DMS153 treated with DMSO at 0.1 percent for 48 hours (cell line): ENCODE results near the gene POC1A.
"Not testable (repeated sequence)": the region's sequence is repeated elsewhere in the genome, so short reads cannot be mapped to it uniquely, and the experiment has no call there.

ENCODE experiments used
- DNase-seq: peaks from one replicate; lab custom pipeline; 2025; ENCODE audit not compliant: unreplicated experiment; lab: John Stamatoyannopoulos, UW

POC1A gene

DNA sequence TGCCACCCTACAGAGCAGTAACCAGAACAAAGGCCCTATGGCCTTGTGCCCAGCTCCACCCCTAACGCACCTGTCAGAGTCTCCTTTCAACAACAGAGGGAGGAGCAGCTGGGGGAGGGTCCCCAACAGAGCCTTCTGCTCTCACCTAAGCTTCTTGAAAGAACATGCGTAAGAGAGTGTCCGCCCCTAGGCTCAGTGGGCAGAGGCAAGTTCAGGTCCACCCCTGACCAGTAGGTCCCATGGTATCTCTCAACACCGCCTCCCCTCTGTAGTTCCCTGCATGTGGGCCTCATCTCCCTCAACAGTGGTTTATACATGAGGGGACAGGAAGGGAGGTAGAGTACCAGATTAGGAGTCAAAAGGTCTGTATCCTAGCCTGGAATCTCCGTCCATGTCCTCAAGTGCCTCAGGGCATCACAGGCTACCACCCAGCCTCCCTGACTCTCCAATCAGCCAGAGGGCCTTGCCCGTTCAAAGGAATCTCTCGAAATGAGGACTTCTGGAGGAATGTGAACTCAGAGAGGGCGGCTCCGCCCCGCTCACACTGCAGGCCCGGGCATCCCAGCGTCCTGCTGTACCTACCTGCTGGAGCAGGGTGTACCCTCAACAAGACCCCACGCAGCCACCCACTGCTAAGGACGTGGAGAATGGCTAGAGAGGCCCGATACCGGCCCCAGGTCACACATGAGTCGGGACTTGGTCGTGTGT, 680 bp downstream of the POC1A start:
- no peak for DNase-seq

DNA sequence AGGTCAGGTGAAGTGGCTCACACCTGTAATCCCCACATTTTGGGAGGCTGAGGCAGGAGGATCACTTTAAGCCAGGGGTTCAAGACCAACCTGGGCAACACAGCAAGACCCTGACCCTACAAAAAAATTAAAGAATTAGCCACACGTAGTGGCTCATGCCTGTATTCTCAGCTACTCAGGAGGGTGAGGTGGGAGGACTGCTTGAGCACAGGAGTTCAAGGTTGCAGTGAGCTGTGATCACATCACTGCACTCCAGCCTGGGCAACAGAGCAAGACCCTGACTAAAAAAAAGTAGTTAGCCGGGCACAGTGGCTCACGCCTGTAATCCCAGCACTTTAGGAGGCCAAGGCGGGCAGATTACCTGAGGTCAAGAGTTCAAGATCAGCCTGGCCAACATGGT, 2.2 kb downstream of the POC1A start:
- not testable (repeated sequence) for DNase-seq

GRCh38 chr3:52150860-52151259, 3.4 kb downstream of the POC1A start:
- DNase-seq = no peak

DNA sequence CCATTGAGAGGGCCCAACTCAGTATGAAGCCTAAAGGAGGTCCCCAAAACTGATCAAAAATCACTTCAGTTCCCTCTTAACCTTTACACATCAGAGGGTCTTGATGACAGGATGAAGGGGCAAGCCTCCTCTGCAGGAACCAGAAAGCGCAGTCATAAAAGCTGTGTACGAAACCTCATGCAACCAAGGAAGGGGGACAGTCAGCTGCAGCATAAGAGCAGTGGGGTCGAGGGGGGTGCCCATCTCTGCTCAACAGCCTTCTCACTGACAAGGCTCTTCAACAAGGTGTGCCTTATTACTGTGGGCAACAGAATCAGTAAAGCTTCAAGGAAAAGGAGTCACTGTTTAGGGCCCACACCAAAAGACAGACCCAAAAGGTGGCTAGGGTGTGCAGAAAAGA, 3.9 kb downstream of the POC1A start:
- DNase-seq = no peak

DNA sequence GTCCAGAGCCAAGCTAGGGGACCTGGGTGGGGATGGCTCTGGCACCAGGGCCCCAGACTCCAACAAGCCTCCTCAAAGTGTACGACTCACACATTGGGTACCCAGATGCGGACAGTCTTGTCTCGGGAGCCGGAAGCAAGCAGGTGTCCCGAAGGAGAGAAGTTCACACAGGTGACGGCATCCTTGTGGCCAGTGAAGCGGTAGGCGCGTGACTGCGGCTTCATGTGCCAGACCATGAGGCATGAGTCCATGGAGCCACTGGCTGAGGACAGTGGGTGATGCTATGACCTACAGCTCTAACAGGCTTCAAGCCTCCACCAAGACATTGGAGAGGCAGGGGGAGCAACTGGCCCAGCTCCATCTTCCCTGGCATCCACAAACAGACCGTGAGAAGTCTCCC, 4.5 kb downstream of the POC1A start:
- DNase-seq = no peak

- DNase-seq = no peak
Measured at GRCh38 chr3:52149021-52149420, 5.2 kb downstream of the POC1A start.

- DNase-seq = no peak
Measured at GRCh38 chr3:52147804-52148203, 6.4 kb downstream of the POC1A start.

DNA sequence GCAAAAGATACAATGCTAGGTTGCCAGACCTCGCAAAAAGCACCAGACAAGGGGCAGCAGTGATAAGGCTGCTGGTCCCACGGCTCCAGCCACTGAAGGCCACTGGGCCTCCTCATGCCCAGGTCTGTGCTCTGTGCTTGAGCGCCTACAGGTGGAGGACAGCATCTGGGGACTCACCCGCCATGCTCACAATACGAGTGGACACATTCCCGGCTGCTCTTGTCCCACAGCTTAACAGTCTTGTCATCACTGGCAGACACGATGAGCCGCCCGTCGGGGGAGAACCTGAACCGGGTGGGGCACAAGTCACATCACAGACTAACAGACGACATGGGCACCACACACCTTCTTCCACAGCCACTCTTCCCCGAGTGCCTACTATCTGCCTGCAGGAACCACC, 7.4 kb downstream of the POC1A start:
- no peak for DNase-seq

GRCh38 chr3:52146189-52146588, 8.0 kb downstream of the POC1A start:
- no peak for DNase-seq

GRCh38 chr3:52145736-52146110, 8.5 kb downstream of the POC1A start:
- no peak for DNase-seq

GRCh38 chr3:52144796-52145735, 9.2 kb downstream of the POC1A start:
- no peak for DNase-seq

DNA sequence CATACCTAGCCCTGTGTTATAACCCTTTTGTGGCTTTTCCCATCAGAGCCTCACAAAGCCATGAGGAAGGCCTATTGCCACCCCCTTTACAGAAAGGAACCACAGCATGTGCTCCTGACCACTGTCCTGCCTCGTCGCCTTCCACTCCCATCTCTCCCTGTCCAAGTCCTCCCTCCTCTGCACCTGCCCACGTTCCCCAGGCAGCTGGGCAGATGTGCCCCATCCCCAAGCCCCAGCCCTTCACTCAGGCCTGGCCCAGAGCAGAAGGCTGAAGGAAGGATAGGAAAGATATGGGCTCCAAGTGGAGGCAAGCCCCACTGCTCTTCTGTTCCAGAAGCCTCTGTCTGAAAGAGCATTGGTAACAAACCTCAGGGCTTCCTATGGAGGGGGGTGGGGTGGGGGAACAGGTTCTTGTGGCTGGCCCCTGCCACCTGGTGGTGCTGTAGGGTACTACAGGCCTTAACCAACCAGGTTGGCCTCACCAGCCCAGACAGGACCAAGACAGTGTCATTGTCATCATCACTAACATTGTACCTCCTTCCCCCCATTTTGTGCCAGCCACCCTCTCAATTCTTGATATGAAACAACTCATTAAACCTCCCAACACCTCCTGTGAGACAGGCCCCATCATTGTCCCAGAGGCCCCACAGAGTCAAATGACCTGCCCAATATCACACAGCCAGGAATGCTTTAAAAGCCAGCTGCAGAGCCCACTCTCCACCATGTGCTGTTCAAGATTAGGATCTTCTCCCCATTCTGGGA, 10.0 kb downstream of the POC1A start:
- DNase-seq = no peak

DNA sequence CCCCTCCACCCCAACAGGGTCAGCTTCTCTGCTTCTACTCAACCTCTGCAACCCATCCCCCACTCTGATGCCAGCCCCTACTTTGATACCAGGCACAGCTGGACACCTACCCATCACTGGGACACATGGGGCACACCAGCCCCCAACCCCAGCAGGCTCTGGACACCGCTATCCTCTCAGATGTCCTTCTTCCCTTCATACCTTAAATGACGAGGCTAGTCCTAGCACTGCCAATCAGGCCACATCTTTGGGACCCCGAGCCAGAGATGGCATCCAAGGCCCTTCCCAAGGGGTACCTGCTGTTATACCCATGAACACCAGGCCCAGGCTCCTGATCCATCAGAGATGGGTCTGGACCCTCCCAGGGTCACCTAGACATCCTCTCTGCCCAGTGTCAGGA, 10.6 kb downstream of the POC1A start:
- no peak for DNase-seq

DNA sequence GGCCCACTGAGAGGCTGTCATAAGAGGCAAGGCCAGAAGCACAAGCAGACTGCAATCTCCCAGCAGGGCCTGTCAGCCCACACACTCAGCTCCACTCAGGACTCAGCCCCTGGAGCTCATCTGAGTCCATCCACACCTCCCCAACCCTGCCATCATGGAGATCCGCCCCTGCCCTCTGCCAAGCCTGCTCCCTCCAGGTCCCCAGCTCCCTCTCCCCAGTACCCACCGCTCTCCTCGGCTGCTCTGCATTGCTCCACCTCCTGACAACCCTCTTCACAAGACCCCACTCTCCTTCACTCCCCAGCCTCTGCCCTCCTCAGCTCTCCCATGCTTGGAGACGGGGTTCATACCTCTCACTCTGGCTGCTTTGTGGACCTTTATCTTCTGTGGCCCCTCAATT, 11.1 kb downstream of the POC1A start:
- DNase-seq = no peak

DNA sequence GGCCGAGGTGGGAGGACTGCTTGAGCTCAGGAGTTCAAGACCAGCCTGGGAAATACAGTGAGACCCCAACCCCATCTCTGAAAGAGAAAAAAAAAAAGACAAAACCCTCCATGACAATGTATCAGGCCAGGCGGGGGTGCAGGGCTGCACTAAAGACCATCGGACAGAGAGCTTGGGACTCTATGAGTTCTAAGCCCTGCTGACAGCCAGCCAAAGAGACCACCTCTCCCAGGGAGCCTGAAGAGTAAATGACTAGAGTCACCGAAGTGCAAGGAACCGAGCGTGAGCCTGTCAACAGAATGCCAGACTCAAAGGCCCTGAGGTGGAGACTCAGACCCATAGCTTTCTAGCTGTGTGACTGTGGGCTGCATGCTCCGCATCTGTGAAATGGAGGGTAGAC, 12.5 kb downstream of the POC1A start:
- DNase-seq = no peak

DNA sequence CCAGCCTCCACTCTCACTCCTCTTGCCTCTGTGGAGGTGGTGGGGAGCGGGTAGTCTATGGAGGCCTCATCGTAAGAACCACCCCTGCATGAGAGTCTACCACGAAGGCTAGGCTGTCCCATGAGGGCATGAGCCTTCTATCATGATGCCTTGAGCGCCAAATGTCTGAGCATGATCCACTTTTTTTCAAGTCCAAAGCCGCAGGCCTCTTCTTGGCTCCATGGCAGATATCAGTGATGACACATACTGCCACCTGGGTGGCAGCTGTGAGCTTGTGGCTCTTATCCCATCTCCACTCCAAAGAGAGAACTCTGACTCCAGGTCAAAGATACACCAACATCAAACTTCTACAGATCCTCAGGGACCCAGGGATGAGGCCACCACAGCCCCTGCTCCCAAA, 13.5 kb downstream of the POC1A start:
- no peak for DNase-seq

DNA sequence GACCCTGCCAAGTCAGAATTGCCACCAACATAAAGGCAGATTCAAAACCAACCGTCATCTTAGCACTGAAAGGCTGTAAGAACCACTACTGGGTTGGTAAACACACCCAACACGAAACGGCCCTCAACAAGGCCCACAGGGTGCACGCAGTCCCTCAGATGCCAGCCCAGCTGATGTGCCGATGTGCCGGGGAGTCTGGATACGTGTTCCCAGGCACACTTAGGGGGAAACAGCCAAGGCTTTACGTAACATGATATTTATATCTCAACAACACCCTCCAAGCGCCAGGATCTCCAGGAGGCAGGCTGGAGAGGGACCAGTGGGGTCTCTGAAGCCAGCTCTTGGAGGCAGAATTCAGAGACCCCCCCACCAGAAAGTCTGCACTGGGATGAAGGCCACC, 14.2 kb downstream of the POC1A start:
- DNase-seq = no peak

DNA sequence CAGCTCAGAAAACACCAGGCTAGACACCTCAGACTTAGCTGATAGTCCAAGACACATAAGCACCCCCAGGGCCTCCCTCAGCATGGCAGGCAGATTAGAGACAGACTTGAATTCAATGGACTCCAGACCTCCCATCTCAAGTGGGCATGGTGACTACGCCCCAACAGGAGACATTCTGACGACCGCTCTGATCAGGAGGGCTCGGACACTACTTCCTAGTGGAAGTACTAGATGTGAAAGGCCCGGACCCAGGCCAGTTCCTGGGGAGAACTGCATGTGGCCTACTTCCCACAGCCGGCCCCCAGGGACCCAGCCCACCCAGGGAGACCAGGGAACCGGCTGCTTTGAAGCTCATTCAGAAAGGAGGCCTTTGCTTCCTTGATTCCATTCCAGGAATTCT, 16.9 kb downstream of the POC1A start:
- DNase-seq = no peak

- no peak for DNase-seq
Measured at GRCh38 chr3:52136513-52136912, 17.7 kb downstream of the POC1A start.

DNA sequence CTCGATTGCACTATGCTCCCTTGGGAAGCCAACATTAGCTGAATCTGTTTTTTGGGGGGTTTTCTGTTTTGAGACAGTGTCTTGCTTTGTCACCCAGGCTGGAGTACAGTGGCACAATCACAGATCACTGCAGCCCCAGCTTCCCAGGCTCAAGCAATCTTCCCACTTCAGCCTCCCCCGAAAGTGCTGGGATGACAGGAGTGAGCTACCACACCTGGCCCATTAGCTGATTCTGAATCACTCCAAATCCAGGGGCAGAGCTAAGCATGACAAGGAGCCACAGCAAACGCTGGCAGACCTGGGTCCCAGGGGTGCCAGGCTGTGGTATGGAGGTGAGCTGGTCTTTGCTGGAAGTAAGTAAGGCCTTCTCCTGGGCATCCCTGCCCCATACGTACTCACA, 18.9 kb downstream of the POC1A start:
- DNase-seq = no peak

- DNase-seq = no peak
Measured at GRCh38 chr3:52134761-52135160, 19.5 kb downstream of the POC1A start.

GRCh38 chr3:52132930-52133329, 21.3 kb downstream of the POC1A start:
- no peak for DNase-seq
